GM10248 (cell line): Measurements from ENCODE around the gene NHERF2.

ENCODE experiments used
- CTCF ChIA-PET: fragments of 300-600 bp; sonication (Branson Sonifier 250); formaldehyde crosslinking; extraction: SDS; loops from one replicate; lab custom pipeline; 2021; ENCODE audit warnings: antibody characterized with exemption; lab: Yijun Ruan, JAX
- POLR2A ChIA-PET: fragments of 350-650 bp; sonication (Branson Sonifier 250); formaldehyde crosslinking; extraction: SDS; loops from one replicate; lab custom pipeline; 2020; ENCODE audit warnings: antibody characterized with exemption; lab: Yijun Ruan, JAX
- DNase-seq: peaks from one replicate; pipeline ENCODE4 v3.0.0; 2012; ENCODE audit errors: extremely low spot score
- CTCF ChIP-seq: IDR thresholded peaks from 2 replicates; pipeline ENCODE4 v1.5.1; 2012; ENCODE audit warnings: mild to moderate bottlenecking, low read depth; ENCODE audit errors: extremely low read depth, missing control alignments, control extremely low read depth

Gene NHERF2

GRCh38 chr16:2022723-2023091, 4.0 kb upstream of the NHERF2 start:
- no peak for DNase-seq
- ChIA-PET POLR2A (interaction anchor here (0.7 to 2.0 kb wide), 2 partner anchors 133 to 239 kb away, joined by 4 to 12 read pairs; partner anchors contain the start of gene TRAF7), CTCF (interaction anchor here (0.7 to 7.1 kb wide), 25 partner anchors 9 to 464 kb away, joined by 3 to 78 read pairs (median 4); partner anchors contain the start of genes ECI1, NTHL1, TRAF7 and TSC2)
- TF ChIP-seq CTCF = no peak

GRCh38 chr16:2023092-2024031, 3.3 kb upstream of the NHERF2 start:
- CTCF ChIA-PET = interaction anchor here (0.7 to 7.1 kb wide), 27 partner anchors 8 to 463 kb away, joined by 3 to 78 read pairs (median 4); partner anchors contain the start of genes ECI1, NTHL1, RAB26 and TRAF7
- POLR2A ChIA-PET = interaction anchor here (2.0 kb wide), 1 partner anchor 132 kb away, joined by 12 read pairs; the partner anchor contains the start of gene TRAF7
- DNase-seq = peak; percentile 98
- TF ChIP-seq CTCF = peak; percentile 95

- no peak for TF ChIP-seq CTCF
- DNase-seq = no peak
- ChIA-PET CTCF (interaction anchor here (0.8 to 7.1 kb wide), 13 partner anchors 11 to 227 kb away, joined by 3 to 78 read pairs (median 4); partner anchors contain the start of genes ECI1, NTHL1, PKD1 and RAB26), POLR2A (interaction anchor here (2.0 kb wide), 1 partner anchor 131 kb away, joined by 12 read pairs; the partner anchor contains the start of gene TRAF7)
Measured at GRCh38 chr16:2024032-2024420, 2.7 kb upstream of the NHERF2 start.

- POLR2A ChIA-PET = interaction anchor here (1.9 kb wide), 1 partner anchor 130 kb away, joined by 8 read pairs; the partner anchor contains the start of gene TRAF7
- DNase-seq = no peak
- CTCF ChIA-PET = interaction anchor here (1.0 to 7.1 kb wide), 6 partner anchors 12 to 128 kb away, joined by 3 to 78 read pairs (median 19); partner anchors contain the start of genes PKD1, RAB26 and TRAF7
- TF ChIP-seq CTCF = no peak
Measured at GRCh38 chr16:2025251-2025650, 1.5 kb upstream of the NHERF2 start.

- no peak for TF ChIP-seq CTCF
- DNase-seq = no peak
- ChIA-PET POLR2A (interaction anchor here (1.9 kb wide), 1 partner anchor 129 kb away, joined by 8 read pairs; the partner anchor contains the start of gene TRAF7), CTCF (interaction anchor here (1.0 to 7.1 kb wide), 2 partner anchors 20 to 127 kb away, joined by 3 to 78 read pairs; partner anchors contain the start of gene TRAF7)
Measured at GRCh38 chr16:2025878-2026460, 733 bp upstream of the NHERF2 start.
